ENCODE data around the gene SPATA12. TPM values are rescaled to one million over a fixed set of nuclear protein-coding genes. Genes with fewer than 3 reads are reported as not detected.

SPATA12 gene
- total RNA-seq (not detected), polyA plus RNA-seq (not detected)

GRCh38 chr3:57060089-57060821, at the start of gene SPATA12:
Gene SPATA12 (plus strand): TSS chr3:57060664. CDS start chr3:57073695, 13,031 bp downstream.
- 74% methylated on average over 11 of the region's 11 CpGs for WGBS
- Histone ChIP-seq H3K27ac (ENCODE audit: low read depth in 1 of 2, low read length in 2 of 2) (no peak within 1 kb of the TSS), H3K4me1 (ENCODE audit: control insufficient read depth in 4 of 4, insufficient read depth in 4 of 4, low read length in 3 of 4) (no peaks in the 10 kb centered on the region), H3K4me3 (ENCODE audit: low read depth in 1 of 3, low read length in 3 of 3) (no peak within 1 kb of the TSS), H3K27me3 (ENCODE audit: control insufficient read depth in 4 of 4, insufficient read depth in 4 of 4, low read length in 3 of 4) (no peaks in the 10 kb centered on the region), H3K9me3 (ENCODE audit: control insufficient read depth in 4 of 4, low read length in 3 of 4) (no peaks in the 10 kb centered on the region), H3K36me3 (ENCODE audit: control insufficient read depth in 4 of 4, insufficient read depth in 3 of 4, low read depth in 1 of 4, low read length in 3 of 4) (no peaks in the 10 kb centered on the region), H3K9ac (ENCODE audit: low read depth in 1 of 2, low read length in 2 of 2) (no peak within 1 kb of the TSS)
- TF ChIP-seq HNF4G (IDR thresholded peaks at IDR 0.05): no peak
- no peak for TF ChIP-seq MAX (IDR thresholded peaks at IDR 0.05)
- no peak for TF ChIP-seq CTCF (IDR thresholded peaks at IDR 0.05; ENCODE audit: low read depth, low read length, missing input control)
- TF ChIP-seq JUND (IDR thresholded peaks at IDR 0.05): peak in 1 of 2 donors; percentile 34
- no peak for DNase-seq (ENCODE audit: low spot score)

- 88% methylated on average over 13 of the region's 13 CpGs for WGBS
These were observed 49.4 kb upstream of the SPATA12 start for GRCh38 chr3:57011022-57011421.

GRCh38 chr3:57012847-57013246, 47.6 kb upstream of the SPATA12 start:
- 97% methylated on average over 22 of the region's 22 CpGs for WGBS
- Histone ChIP-seq H3K9ac (ENCODE audit: low read depth in 1 of 2, low read length in 2 of 2) (no peak overlapping the region), H3K4me1 (ENCODE audit: control insufficient read depth in 4 of 4, insufficient read depth in 4 of 4, low read length in 3 of 4) (peaks cover 0 to under 1% (median 0%) of the 10 kb centered on the region in 4 donors), H3K9me3 (ENCODE audit: control insufficient read depth in 4 of 4, low read length in 3 of 4) (no peaks in the 10 kb centered on the region), H3K4me3 (ENCODE audit: low read depth in 1 of 3, low read length in 3 of 3) (no peak overlapping the region), H3K36me3 (ENCODE audit: control insufficient read depth in 4 of 4, insufficient read depth in 3 of 4, low read depth in 1 of 4, low read length in 3 of 4) (no peaks in the 10 kb centered on the region), H3K27ac (ENCODE audit: low read depth in 1 of 2, low read length in 2 of 2) (no peak overlapping the region), H3K27me3 (ENCODE audit: control insufficient read depth in 4 of 4, insufficient read depth in 4 of 4, low read length in 3 of 4) (peaks cover 0 to 3% (median 0%) of the 10 kb centered on the region in 4 donors)
- no peak for DNase-seq (ENCODE audit: low spot score)
- no peak for TF ChIP-seq SP1 (IDR thresholded peaks at IDR 0.05)
- no peak for TF ChIP-seq EGR1 (IDR thresholded peaks at IDR 0.05; ENCODE audit: low read depth in 2 of 2)
- no peak for TF ChIP-seq RXRA (IDR thresholded peaks at IDR 0.05)
- no peak for TF ChIP-seq CTCF (IDR thresholded peaks at IDR 0.05; ENCODE audit: low read depth, low read length, missing input control)
- TF ChIP-seq GABPA (IDR thresholded peaks at IDR 0.05 in 1 of 2, conservative IDR thresholded peaks at IDR 0.05 in 1 of 2): no peak
- no peak for TF ChIP-seq ZBTB33 (IDR thresholded peaks at IDR 0.05)
- no peak for TF ChIP-seq JUND (IDR thresholded peaks at IDR 0.05)

More at GRCh38 chr3:57011022-57011421, 49.4 kb upstream of the SPATA12 start:
- no peaks in the 10 kb centered on the region for H3K36me3 ChIP-seq (ENCODE audit: control insufficient read depth in 4 of 4, insufficient read depth in 3 of 4, low read depth in 1 of 4, low read length in 3 of 4)
- H3K9me3 ChIP-seq (ENCODE audit: control insufficient read depth in 4 of 4, low read length in 3 of 4): no peaks in the 10 kb centered on the region
- no peak overlapping the region for H3K27ac ChIP-seq (ENCODE audit: low read depth in 1 of 2, low read length in 2 of 2)
- no peak overlapping the region for H3K4me3 ChIP-seq (ENCODE audit: low read depth in 1 of 3, low read length in 3 of 3)
- TF ChIP-seq GABPA (IDR thresholded peaks at IDR 0.05 in 1 of 2, conservative IDR thresholded peaks at IDR 0.05 in 1 of 2) (no peak), CTCF (IDR thresholded peaks at IDR 0.05; ENCODE audit: low read depth, low read length, missing input control) (no peak), JUND (IDR thresholded peaks at IDR 0.05) (no peak), ATF3 (IDR thresholded peaks at IDR 0.05) (no peak)
- peaks cover 0 to 2% (median 0%) of the 10 kb centered on the region in 4 donors for H3K4me1 ChIP-seq (ENCODE audit: control insufficient read depth in 4 of 4, insufficient read depth in 4 of 4, low read length in 3 of 4)
- H3K27me3 ChIP-seq (ENCODE audit: control insufficient read depth in 4 of 4, insufficient read depth in 4 of 4, low read length in 3 of 4): no peaks in the 10 kb centered on the region
- DNase-seq (ENCODE audit: low spot score): no peak
- no peak overlapping the region for H3K9ac ChIP-seq (ENCODE audit: low read depth in 1 of 2, low read length in 2 of 2)

Data from liver (tissue), 9 donors.